SU-DHL-6 (cell line): Measurements from ENCODE around the gene HK1.

ENCODE experiments used
- EZH2phosphoT487 ChIP-seq: fragments of 200-600 bp; sonication (generic), shearing (Covaris generic); conservative IDR thresholded peaks from 2 replicates; pipeline ENCODE4 v1.6.1; 2018; ENCODE audit warnings: mild to moderate bottlenecking, antibody characterized with exemption, low read length, moderate library complexity, mixed read lengths
- TF ChIP-seq, protein P1 (sequence below): fragments of 200-600 bp; sonication (generic); IDR thresholded peaks from one replicate; pipeline ENCODE4 v1.5.1; 2017; ENCODE audit warnings: antibody characterized with exemption, mild to moderate bottlenecking, low read length, moderate library complexity; ENCODE audit not compliant: insufficient read depth, poor library complexity, severe bottlenecking

GRCh38 chr10:69439813-69440506 is 161.7 kb downstream of the HK1 start:
- TF ChIP-seq EZH2phosphoT487 = no peak
- TF ChIP-seq, protein P1, sequence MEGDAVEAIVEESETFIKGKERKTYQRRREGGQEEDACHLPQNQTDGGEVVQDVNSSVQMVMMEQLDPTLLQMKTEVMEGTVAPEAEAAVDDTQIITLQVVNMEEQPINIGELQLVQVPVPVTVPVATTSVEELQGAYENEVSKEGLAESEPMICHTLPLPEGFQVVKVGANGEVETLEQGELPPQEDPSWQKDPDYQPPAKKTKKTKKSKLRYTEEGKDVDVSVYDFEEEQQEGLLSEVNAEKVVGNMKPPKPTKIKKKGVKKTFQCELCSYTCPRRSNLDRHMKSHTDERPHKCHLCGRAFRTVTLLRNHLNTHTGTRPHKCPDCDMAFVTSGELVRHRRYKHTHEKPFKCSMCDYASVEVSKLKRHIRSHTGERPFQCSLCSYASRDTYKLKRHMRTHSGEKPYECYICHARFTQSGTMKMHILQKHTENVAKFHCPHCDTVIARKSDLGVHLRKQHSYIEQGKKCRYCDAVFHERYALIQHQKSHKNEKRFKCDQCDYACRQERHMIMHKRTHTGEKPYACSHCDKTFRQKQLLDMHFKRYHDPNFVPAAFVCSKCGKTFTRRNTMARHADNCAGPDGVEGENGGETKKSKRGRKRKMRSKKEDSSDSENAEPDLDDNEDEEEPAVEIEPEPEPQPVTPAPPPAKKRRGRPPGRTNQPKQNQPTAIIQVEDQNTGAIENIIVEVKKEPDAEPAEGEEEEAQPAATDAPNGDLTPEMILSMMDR = no peak
